Measurements from ENCODE around the gene AKAP13. TPM values are rescaled to one million over a fixed set of nuclear protein-coding genes. Genes with fewer than 3 reads are reported as not detected.

The AKAP13 gene
- total RNA-seq, 2 experiments from 2014 or later = 282 to 304 TPM

DNA sequence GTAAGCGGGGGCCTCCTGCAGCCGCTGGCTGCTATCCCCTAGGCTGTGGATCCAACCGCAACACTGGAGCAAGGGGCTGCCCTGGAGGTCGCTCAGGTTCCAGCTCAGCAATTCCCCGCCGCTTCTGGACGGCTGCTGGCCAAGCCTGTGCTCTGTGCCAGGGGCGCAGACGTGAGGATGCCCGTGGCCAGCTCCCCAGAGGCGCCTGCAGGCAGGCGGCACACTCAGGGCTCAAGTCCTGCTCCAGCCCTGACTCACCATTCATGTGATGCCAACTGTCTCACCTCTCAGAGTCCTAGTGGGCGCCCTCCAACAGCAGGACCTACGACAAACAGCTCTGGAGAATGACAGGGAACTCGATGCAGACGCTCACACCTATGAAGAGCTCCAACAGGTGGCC lies 382.8 kb downstream of the AKAP13 start:
- Mint-ChIP-seq H3K27me3 (no peaks in the 10 kb centered on the region), H3K4me1 (ENCODE audit: low read depth) (peaks cover 5% of the 10 kb centered on the region), H3K27ac (no peak overlapping the region), H3K36me3 (ENCODE audit: low read depth) (peaks cover 26% of the 10 kb centered on the region), H3K4me3 (no peak overlapping the region), H3K9me3 (no peaks in the 10 kb centered on the region)
- H3K36me3 ChIP-seq (ENCODE audit: insufficient read depth, low read length) = peaks cover 22% of the 10 kb centered on the region
- ATAC-seq (ENCODE audit: poor library complexity) (no peak), DNase-seq (no peak)
- no peak overlapping the region for H3K27ac ChIP-seq (ENCODE audit: low read depth in 1 of 2, low read length in 2 of 2)
- TF ChIP-seq CTCF (IDR thresholded peaks at IDR 0.05) = no peak
- ChIA-PET CTCF (no interaction called here), POLR2A (no interaction called here)
- intact Hi-C loops (cut with DNase I, micrococcal nuclease) = no loop called here
- H3K27me3 ChIP-seq (ENCODE audit: control insufficient read depth in 1 of 2, insufficient read depth in 2 of 2, low read length in 2 of 2) = no peaks in the 10 kb centered on the region
- H3K4me3 ChIP-seq (ENCODE audit: low read length) = no peak overlapping the region
- H3K4me1 ChIP-seq (ENCODE audit: insufficient read depth, low read length) = no peaks in the 10 kb centered on the region
- no peaks in the 10 kb centered on the region for H3K9me3 ChIP-seq (ENCODE audit: control insufficient read depth in 1 of 2, insufficient read depth in 1 of 2, low read length in 2 of 2)

DNA sequence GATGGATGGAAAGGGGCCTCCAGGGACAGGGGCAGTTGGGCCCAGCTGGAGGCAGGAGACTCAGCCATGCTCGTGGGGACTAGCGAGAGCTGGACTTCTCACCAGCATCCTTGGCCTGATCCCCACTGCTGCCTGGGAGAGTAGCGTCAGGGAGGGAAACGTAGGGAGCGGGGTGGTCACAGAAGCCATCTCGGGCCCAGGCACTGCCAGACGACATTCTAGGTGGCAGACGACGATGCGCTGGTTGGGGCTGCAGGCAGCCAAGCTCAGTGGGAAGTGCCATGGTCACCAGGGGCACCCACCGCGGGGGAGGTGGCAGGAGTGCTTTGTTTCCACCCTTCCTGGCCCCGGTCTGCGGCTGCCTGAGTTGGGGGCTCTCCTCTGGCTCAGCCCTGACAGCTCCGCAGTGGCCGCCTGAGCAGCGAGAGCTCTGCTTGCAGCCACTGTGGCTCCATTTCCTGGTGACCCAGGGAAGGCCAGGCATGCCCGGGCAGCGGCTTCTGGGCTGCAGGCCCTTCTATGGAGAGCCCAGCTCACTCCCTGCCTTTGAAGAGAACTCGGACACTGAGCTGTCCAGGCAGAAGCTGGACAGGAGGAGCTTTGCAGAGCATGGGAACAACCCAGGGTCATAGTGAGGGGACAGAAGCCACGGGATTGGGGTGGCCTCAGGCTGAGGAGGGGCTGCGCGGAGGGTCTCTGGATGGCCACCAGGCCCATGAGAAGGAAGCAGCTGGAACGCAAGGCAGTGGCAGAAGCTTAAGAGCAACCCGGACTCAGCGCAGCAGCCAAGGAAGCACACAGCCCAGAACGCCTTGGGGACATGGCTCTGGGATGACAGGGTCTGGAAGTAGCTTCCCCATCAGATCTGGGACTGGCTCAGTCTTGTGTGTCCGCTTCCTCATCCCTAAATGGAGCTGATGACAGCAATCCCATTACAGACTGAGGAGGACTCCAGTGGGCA lies 383.6 kb downstream of the AKAP13 start:
- no peak for TF ChIP-seq CTCF (IDR thresholded peaks at IDR 0.05)
- ChIA-PET CTCF (no interaction called here), POLR2A (no interaction called here)
- H3K4me3 ChIP-seq (ENCODE audit: low read length) = no peak overlapping the region
- peaks cover 23% of the 10 kb centered on the region for H3K36me3 ChIP-seq (ENCODE audit: insufficient read depth, low read length)
- Mint-ChIP-seq H3K4me1 (ENCODE audit: low read depth) (peaks cover 5% of the 10 kb centered on the region), H3K4me3 (no peak overlapping the region), H3K9me3 (no peaks in the 10 kb centered on the region), H3K27ac (no peak overlapping the region), H3K36me3 (ENCODE audit: low read depth) (peaks cover 18% of the 10 kb centered on the region), H3K27me3 (no peaks in the 10 kb centered on the region)
- no peak for DNase-seq
- no peak overlapping the region for H3K27ac ChIP-seq (ENCODE audit: low read depth in 1 of 2, low read length in 2 of 2)
- ATAC-seq (ENCODE audit: poor library complexity) = no peak
- H3K27me3 ChIP-seq (ENCODE audit: control insufficient read depth in 1 of 2, insufficient read depth in 2 of 2, low read length in 2 of 2) = no peaks in the 10 kb centered on the region
- H3K9me3 ChIP-seq (ENCODE audit: control insufficient read depth in 1 of 2, insufficient read depth in 1 of 2, low read length in 2 of 2) = no peaks in the 10 kb centered on the region
- H3K4me1 ChIP-seq (ENCODE audit: insufficient read depth, low read length) = no peaks in the 10 kb centered on the region
- intact Hi-C loops (cut with DNase I, micrococcal nuclease) = no loop called here

DNA sequence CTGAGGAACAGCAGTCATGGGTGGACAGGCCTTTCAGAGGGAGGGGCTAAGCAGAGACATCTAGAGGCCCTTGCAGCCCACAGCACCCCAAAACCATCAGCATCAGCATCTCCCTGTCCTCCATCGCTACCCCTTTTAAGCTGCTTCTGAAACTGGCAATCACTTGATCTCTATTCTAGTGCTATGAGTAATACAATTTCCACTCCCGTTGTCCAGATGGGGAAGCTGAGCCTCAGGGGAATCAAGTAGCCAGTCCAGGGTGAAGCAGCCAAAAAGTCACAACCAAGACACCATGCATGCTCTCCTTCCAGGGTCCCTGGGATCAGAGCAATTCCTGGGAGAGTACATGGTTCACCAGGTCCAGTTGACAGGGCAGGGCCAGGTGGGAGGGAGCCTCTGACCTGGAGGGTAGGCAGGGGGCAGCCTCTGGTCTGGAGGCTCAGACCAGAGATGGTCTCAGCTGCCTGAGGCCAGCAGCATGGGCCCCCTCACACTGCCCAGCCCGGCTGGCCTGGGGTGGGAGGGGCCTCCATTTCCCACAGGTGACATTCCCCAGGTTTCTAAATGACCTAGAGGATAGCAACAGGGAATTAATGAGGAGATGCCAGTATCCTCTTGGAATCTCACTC lies 384.4 kb downstream of the AKAP13 start:
- intact Hi-C loops (cut with DNase I, micrococcal nuclease) = no loop called here
- ChIA-PET POLR2A (no interaction called here), CTCF (no interaction called here)
- H3K9me3 ChIP-seq (ENCODE audit: control insufficient read depth in 1 of 2, insufficient read depth in 1 of 2, low read length in 2 of 2) = no peaks in the 10 kb centered on the region
- H3K4me1 ChIP-seq (ENCODE audit: insufficient read depth, low read length) = no peaks in the 10 kb centered on the region
- ATAC-seq (ENCODE audit: poor library complexity) = no peak
- H3K36me3 ChIP-seq (ENCODE audit: insufficient read depth, low read length) = peaks cover 23% of the 10 kb centered on the region
- Mint-ChIP-seq H3K4me1 (ENCODE audit: low read depth) (peaks cover 5% of the 10 kb centered on the region), H3K27ac (no peak overlapping the region), H3K4me3 (no peak overlapping the region), H3K36me3 (ENCODE audit: low read depth) (peaks cover 16% of the 10 kb centered on the region), H3K9me3 (no peaks in the 10 kb centered on the region), H3K27me3 (no peaks in the 10 kb centered on the region)
- no peak overlapping the region for H3K4me3 ChIP-seq (ENCODE audit: low read length)
- no peak for DNase-seq
- H3K27me3 ChIP-seq (ENCODE audit: control insufficient read depth in 1 of 2, insufficient read depth in 2 of 2, low read length in 2 of 2) = no peaks in the 10 kb centered on the region
- TF ChIP-seq CTCF (IDR thresholded peaks at IDR 0.05) = no peak
- no peak overlapping the region for H3K27ac ChIP-seq (ENCODE audit: low read depth in 1 of 2, low read length in 2 of 2)
